Middle frontal gyrus (tissue), 1 donor: Measurements from ENCODE around the gene ATP8B2.
"Not testable (repeated sequence)": the region's sequence is repeated elsewhere in the genome, so short reads cannot be mapped to it uniquely, and the experiment has no call there.

Experiments
- DNase-seq: peaks from one replicate; pipeline ENCODE4 v3.0.0-alpha.2; 2015; ENCODE audit warnings: low spot score; ENCODE audit errors: extremely low spot score

Gene ATP8B2

GRCh38 chr1:154321609-154321934 is 3.8 kb upstream of the ATP8B2 start:
- not testable (repeated sequence) for DNase-seq

- DNase-seq: no peak
These were observed 1.8 kb upstream of the ATP8B2 start for GRCh38 chr1:154323493-154323892.

- no peak for DNase-seq
These were observed 1.1 kb upstream of the ATP8B2 start for GRCh38 chr1:154324241-154324640.

DNA sequence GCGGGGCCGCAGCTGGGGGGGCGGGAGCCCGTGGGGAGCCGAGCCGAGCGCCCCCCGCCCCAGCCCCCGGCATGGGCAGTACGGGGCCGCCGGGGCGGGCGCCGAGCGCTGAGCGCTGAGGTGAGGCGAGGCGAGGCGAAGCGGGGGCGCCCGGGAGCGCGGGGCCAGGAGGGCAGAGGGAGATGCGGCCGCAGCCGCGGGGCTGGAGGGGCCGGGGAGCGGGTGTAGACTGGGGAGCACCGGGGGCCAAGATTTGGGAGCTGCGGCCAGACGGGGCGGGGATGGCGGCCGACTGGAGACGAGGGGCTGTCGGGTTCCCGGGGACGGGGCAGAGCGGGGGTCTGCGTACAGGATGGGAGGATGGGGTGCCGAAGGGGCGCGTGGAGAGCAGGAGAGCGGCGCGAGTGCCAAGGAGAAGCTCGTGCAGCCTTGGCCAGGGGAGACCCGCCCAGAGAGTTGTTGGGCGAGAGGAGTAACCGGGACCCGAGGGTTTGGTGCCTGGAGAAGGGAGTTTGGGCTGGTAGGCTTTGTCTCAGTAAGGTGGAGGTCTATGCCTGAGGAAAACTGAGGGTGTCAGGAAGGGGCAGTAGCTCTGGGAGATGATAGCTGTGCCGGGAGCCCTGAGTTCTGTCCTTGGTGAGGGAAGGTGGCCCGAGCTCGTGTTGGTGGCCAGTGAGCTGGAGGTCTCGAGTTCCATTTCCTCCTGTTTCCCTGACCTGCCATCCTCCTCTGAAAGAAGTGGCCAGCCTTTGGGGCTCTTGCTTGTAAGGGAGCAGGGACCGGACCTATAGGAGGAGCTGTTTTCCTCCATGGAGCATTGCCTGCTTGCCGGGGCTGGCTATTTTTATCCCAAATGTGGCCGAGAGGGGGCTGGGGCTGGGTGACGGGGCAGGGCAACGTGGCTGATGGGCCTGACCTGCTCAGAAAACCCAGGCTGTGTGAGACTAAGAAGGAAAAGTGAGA is 539 bp downstream of the ATP8B2 start:
- DNase-seq: no peak

GRCh38 chr1:154326546-154327465 is 1.5 kb downstream of the ATP8B2 start:
- no peak for DNase-seq

DNA sequence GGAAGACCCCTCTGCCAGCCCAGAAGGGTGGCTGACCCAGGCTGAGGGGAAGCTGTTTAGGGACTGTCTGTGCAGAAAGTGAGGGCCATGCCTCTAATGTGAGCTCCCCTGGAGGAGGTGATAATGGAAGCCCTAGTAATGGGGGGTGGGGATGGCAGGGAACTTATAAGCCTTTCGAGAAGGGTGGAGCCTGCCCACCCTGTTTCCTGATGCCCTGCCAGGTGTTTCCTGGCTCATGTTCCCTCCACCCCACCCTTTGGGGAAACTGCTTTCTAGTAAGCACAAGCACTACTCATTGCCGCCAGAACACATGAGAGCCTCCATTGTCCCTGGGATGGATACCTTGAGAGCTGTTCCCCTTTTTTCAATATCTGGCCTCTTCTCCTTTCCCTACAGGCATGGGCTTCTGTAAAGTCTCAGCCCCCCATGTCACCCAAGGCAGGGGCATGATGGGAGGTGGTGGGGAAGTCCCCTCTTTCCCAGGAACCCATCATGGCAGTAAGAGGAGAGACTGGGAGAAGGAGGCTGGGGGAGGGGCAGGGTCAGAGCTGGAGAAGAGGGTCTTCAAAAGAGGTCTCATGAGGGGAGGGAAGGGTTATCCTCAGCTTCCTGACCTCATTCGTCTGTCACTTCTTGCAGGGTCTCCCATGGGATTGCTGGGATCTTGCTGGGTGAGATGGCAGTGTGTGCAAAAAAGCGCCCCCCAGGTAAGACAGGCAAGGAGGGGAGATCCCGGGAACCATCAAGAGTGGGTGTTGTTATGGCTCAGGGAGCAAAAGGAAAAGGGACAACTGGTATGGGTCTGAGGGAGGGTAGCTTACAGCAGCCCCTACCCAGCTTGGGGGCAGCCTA is 2.4 kb downstream of the ATP8B2 start:
- no peak for DNase-seq

GRCh38 chr1:154328318-154329151 is 3.2 kb downstream of the ATP8B2 start:
- DNase-seq: peak; percentile 54

- no peak for DNase-seq
These were observed 3.8 kb downstream of the ATP8B2 start for GRCh38 chr1:154329152-154329521.

DNA sequence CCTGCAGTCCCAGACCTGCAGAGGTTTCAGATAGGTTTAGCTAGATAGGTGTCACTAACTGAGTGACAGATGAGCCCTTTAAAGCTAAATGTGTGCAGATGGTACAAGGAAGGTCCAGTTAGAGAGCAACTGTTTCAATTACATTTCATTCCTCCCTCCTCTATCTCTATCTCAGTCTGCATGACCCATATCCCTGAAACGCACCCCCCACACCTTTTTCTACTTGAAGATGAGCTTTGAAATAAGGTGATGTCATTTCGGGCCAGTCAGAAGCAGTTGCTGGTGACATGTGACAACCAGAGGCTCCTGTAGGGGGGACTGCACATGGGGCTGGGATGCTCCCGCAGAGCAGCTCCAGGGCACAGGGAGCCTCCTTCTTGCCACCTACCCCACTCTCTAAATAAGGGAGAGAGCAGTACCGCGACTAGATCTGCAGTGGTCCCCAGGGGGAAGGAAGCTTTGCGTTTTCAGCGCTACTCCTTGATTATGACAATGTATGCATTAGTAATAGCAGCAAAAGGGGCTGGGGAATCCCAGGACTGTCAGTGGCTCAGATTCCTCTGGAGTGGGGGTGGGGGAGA is 4.3 kb downstream of the ATP8B2 start:
- DNase-seq: no peak

DNA sequence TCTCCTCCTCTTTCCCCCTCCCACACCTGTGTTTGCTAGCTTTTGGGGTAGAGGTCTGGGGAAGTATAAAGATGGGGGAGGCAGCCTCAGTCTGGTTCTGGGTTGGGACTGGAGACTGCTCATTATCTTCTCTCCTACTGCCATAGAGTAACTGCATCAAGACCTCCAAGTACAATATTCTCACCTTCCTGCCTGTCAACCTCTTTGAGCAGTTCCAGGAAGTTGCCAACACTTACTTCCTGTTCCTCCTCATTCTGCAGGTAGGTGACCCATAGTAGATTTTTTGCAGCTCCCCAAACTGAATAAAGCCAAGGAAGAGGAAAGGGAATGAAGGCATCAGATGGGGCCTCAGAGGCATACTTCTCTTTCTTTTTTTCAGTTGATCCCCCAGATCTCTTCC is 5.3 kb downstream of the ATP8B2 start:
- DNase-seq: no peak

GRCh38 chr1:154334079-154335024 is 9.0 kb downstream of the ATP8B2 start:
- DNase-seq: no peak

- peak; percentile 61 for DNase-seq
These were observed 9.8 kb downstream of the ATP8B2 start for GRCh38 chr1:154335025-154335714.

- DNase-seq: no peak
These were observed 12.0 kb downstream of the ATP8B2 start for GRCh38 chr1:154337253-154337894.

DNA sequence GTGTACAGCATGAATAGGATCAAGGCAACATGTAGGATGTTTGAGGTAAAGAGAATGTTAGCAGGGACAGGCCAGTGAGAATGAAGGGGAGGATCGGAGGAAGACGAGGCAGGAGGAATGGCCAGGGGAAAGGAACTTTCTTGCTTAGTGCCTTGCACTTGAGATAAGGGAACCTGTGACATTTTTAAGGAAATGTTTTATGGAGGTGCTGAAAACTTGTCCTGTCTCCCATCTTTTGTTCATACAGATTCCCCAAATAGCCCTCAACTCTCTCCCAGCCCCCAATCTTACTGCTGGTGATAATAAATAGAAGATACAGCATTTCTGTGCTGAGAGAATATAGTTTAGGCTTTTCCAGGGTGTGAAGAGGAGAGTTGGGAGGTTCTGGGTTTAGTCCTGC is 13.6 kb downstream of the ATP8B2 start:
- no peak for DNase-seq

- DNase-seq: not testable (repeated sequence)
These were observed 16.0 kb downstream of the ATP8B2 start for GRCh38 chr1:154341366-154341765.

DNA sequence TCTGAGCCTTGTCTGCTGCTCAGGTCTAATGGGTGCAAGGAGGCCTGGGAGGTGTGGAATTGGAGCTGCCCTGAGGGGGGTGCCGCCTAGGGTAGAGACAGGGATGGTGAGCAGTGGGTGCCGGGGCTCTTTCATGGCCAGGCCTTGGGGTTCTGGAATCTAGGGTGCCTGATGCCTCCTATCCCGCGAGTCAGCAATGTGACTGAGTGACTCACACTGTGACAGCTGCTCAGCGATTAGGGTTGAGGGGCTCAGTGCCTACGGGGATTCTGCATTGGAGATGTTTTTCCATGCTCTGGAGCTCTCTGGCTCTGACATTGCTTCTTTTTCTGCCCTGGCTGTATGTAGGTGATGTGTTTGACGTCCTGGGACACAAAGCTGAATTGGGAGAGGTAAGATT is 16.8 kb downstream of the ATP8B2 start:
- DNase-seq: no peak

- no peak for DNase-seq
These were observed 17.6 kb downstream of the ATP8B2 start for GRCh38 chr1:154342836-154343472.
